Measurements from ENCODE around the gene MROH7. TPM values are rescaled to one million over a fixed set of nuclear protein-coding genes. Genes with fewer than 3 reads are reported as not detected.

The MROH7 gene
- total RNA-seq = 1 to 10 TPM in 2 of 6 donors, under 1 TPM in 4; 0.38 to 2.2 (median 0.95) TPM
- 1 to 10 TPM; 2.0 to 4.6 TPM for polyA plus RNA-seq

GRCh38 chr1:54640863-54641836, at the start of gene MROH7:
TSS of gene MROH7 (plus strand) at chr1:54641786. CDS start at chr1:54652927, 11,141 bp downstream.
- Histone ChIP-seq H3K36me3 (no peaks in the 10 kb centered on the region), H3K27me3 (no peaks in the 10 kb centered on the region), H3K4me3 (no peak within 1 kb of the TSS), H3K27ac (no peak within 1 kb of the TSS), H3K4me1 (no peaks in the 10 kb centered on the region), H3K9me3 (no peaks in the 10 kb centered on the region)
- ATAC-seq (no peak), DNase-seq (no peak), FAIRE-seq (no peak)
- TF ChIP-seq CTCF (IDR thresholded peaks at IDR 0.05) = no peak
- 62 to 69% methylated on average over 8 of the region's 8 CpGs for WGBS, 2 donors
- intact Hi-C loops (cut with DNase I) = no loop called here

GRCh38 chr1:54593571-54594160, 47.9 kb upstream of the MROH7 start:
- intact Hi-C loops (cut with DNase I) = no loop called here
- no peak for TF ChIP-seq CTCF (IDR thresholded peaks at IDR 0.05)
- 87 to 89% methylated on average over 10 of the region's 10 CpGs for WGBS, 2 donors
- H3K27me3 ChIP-seq = no peaks in the 10 kb centered on the region
- DNase-seq (peak in 1 of 6 donors; percentile 39), FAIRE-seq (no peak), ATAC-seq (no peak)
- no peak overlapping the region for H3K4me3 ChIP-seq
- H3K9me3 ChIP-seq = no peaks in the 10 kb centered on the region
- H3K36me3 ChIP-seq = no peaks in the 10 kb centered on the region
- no peak overlapping the region for H3K27ac ChIP-seq
- no peaks in the 10 kb centered on the region for H3K4me1 ChIP-seq

- ATAC-seq (no peak), DNase-seq (peak in 1 of 6 donors; percentile 51), FAIRE-seq (no peak)
- Histone ChIP-seq H3K4me3 (no peak overlapping the region), H3K9me3 (no peaks in the 10 kb centered on the region), H3K27ac (no peak overlapping the region), H3K4me1 (no peaks in the 10 kb centered on the region), H3K27me3 (no peaks in the 10 kb centered on the region), H3K36me3 (no peaks in the 10 kb centered on the region)
- 95 to 97% methylated on average over 16 of the region's 16 CpGs for WGBS, 2 donors
- intact Hi-C loops (cut with DNase I) = no loop called here
- no peak for TF ChIP-seq CTCF (IDR thresholded peaks at IDR 0.05)
These were observed 47.1 kb upstream of the MROH7 start for GRCh38 chr1:54594463-54594862.

- no peak for TF ChIP-seq CTCF (IDR thresholded peaks at IDR 0.05)
- H3K9me3 ChIP-seq = no peaks in the 10 kb centered on the region
- ATAC-seq (no peak), DNase-seq (peak in 1 of 6 donors; percentile 18), FAIRE-seq (no peak)
- no peak overlapping the region for H3K4me3 ChIP-seq
- no peaks in the 10 kb centered on the region for H3K27me3 ChIP-seq
- no peak overlapping the region for H3K27ac ChIP-seq
- no peaks in the 10 kb centered on the region for H3K4me1 ChIP-seq
- no peaks in the 10 kb centered on the region for H3K36me3 ChIP-seq
- intact Hi-C loops (cut with DNase I) = no loop called here
- 88 to 90% methylated on average over 3 of the region's 3 CpGs for WGBS, 2 donors
These were observed 45.6 kb upstream of the MROH7 start for GRCh38 chr1:54595956-54596498.
